H1 (cell line): Measurements from ENCODE around the gene FOXN3. TPM values are rescaled to one million over a fixed set of nuclear protein-coding genes. Genes with fewer than 3 reads are reported as not detected.

Experiments
- CTCF ChIA-PET: fragments of 300-600 bp; sonication (Branson Sonifier 250); formaldehyde crosslinking; loops from one replicate; lab custom pipeline; 2021; ENCODE audit not compliant: partially characterized antibody; lab: Charles Lee
- POLR2A ChIA-PET: fragments of 300-600 bp; sonication (Branson Sonifier 250); formaldehyde crosslinking; loops from one replicate; lab custom pipeline; 2021; ENCODE audit warnings: inconsistent platforms; ENCODE audit not compliant: partially characterized antibody; lab: Charles Lee
- DNase-seq, 2 experiments: peaks; one replicate each; pipeline versions ENCODE4 v3.0.0 to v3.0.0-alpha.2; 2010 to 2022; ENCODE audit warnings: low spot score in 2 of 2, low read depth in 1 of 2, mixed read lengths in 1 of 2
- FAIRE-seq: peaks from 2 replicates; lab custom pipeline; 2011; peaks lifted over from hg19 to GRCh38; lab: Jason Lieb, UNC
- H2AFZ ChIP-seq: 2 replicates; pipeline ENCODE4 v1.8.1; 2012; ENCODE audit warnings: low read length, inconsistent platforms
- H2AK5ac ChIP-seq: 2 replicates; pipeline ENCODE4 v1.6.1; 2013; ENCODE audit warnings: low read depth, low read length
- H2BK120ac ChIP-seq: replicated peaks from 2 replicates; pipeline ENCODE3; 2013; ENCODE audit warnings: low read depth, low read length, inconsistent platforms
- H2BK12ac ChIP-seq: 2 replicates; pipeline ENCODE4 v1.6.1; 2013; ENCODE audit warnings: low read depth, low read length
- H2BK15ac ChIP-seq: 2 replicates; pipeline ENCODE4 v1.6.1; 2013; ENCODE audit warnings: low read length
- H2BK20ac ChIP-seq: 2 replicates; pipeline ENCODE4 v1.6.1; 2013; ENCODE audit warnings: low read length
- H2BK5ac ChIP-seq: 2 replicates; pipeline ENCODE4 v1.6.1; 2013; ENCODE audit warnings: low read depth, low read length
- H3K14ac ChIP-seq: 2 replicates; pipeline ENCODE4 v1.6.1; 2013; ENCODE audit warnings: inconsistent platforms; ENCODE audit not compliant: insufficient read length
- H3K18ac ChIP-seq: 2 replicates; pipeline ENCODE4 v1.6.1; 2013; ENCODE audit warnings: low read length; ENCODE audit errors: extremely low read depth
- H3K23ac ChIP-seq: 2 replicates; pipeline ENCODE4 v1.6.1; 2013; ENCODE audit warnings: inconsistent platforms; ENCODE audit not compliant: insufficient read length
- H3K23me2 ChIP-seq: 2 replicates; pipeline ENCODE4 v1.6.1; 2013; ENCODE audit warnings: low read depth, low read length
- H3K27ac ChIP-seq: 2 replicates; pipeline ENCODE4 v1.6.1; 2011; ENCODE audit warnings: low read depth, low read length, inconsistent platforms
- H3K27me3 ChIP-seq, 4 experiments: replicated peaks in 1 of 4; 1 replicate in 1 of 4; 2 replicates in 3 of 4; pipeline versions ENCODE4 v1.6.1 to v1.8.1; 2011 to 2013; ENCODE audit warnings: low read length in 3 of 4, mild to moderate bottlenecking in 3 of 4, inconsistent platforms in 2 of 4, mixed read lengths in 2 of 4, moderate library complexity in 1 of 4; ENCODE audit not compliant: control insufficient read depth in 3 of 4, insufficient read depth in 3 of 4; ENCODE audit errors: extremely low read depth in 1 of 4
- H3K36me3 ChIP-seq, 4 experiments: 2 replicates each; pipeline versions ENCODE4 v1.6.1 to v1.8.1; 2011 to 2013; ENCODE audit warnings: mild to moderate bottlenecking in 4 of 4, low read length in 3 of 4, moderate library complexity in 2 of 4, control low read depth in 1 of 4, inconsistent platforms in 1 of 4; ENCODE audit not compliant: insufficient read depth in 4 of 4, control insufficient read depth in 2 of 4
- H3K4ac ChIP-seq: replicated peaks from 2 replicates; pipeline ENCODE3; 2013; ENCODE audit warnings: low read length, low read depth, mixed read lengths, inconsistent platforms; ENCODE audit not compliant: insufficient read length
- H3K4me1 ChIP-seq, 4 experiments: replicated peaks in 1 of 4; 1 replicate in 1 of 4; 2 replicates in 3 of 4; pipeline versions ENCODE4 v1.6.1 to v1.8.1; 2011 to 2013; ENCODE audit warnings: low read length in 3 of 4, inconsistent platforms in 2 of 4, mixed read lengths in 1 of 4; ENCODE audit not compliant: insufficient read depth in 4 of 4, control insufficient read depth in 3 of 4
- H3K4me2 ChIP-seq, 2 experiments: 2 replicates each; pipeline versions ENCODE4 v1.6.1 to v1.8.1; 2011 to 2013; ENCODE audit warnings: low read depth in 2 of 2, low read length in 2 of 2, control low read depth in 1 of 2, inconsistent platforms in 1 of 2, mild to moderate bottlenecking in 1 of 2; ENCODE audit not compliant: insufficient read depth in 1 of 2
- H3K4me3 ChIP-seq, 4 experiments: fragments of 200-600, 300-600 bp in 1 of 4; sonication (generic), shearing (Covaris generic), sonication (Bioruptor Twin) in 1 of 4; 2 replicates each; pipeline versions ENCODE4 v1.5.1 to v1.8.1; 2011 to 2016; ENCODE audit warnings: low read length in 4 of 4, low read depth in 3 of 4, control low read depth in 2 of 4, inconsistent platforms in 2 of 4, mild to moderate bottlenecking in 2 of 4, mixed read lengths in 1 of 4, moderate library complexity in 1 of 4; ENCODE audit not compliant: insufficient read depth in 2 of 4; ENCODE audit errors: extremely low read depth in 1 of 4
- H3K56ac ChIP-seq: replicated peaks from 2 replicates; pipeline ENCODE3; 2013; ENCODE audit warnings: low read depth, mild to moderate bottlenecking, mixed read lengths, low read length, inconsistent platforms; ENCODE audit not compliant: insufficient read length
- H3K79me1 ChIP-seq: 2 replicates; pipeline ENCODE4 v1.6.1; 2013; ENCODE audit warnings: low read depth, low read length, control low read depth
- H3K79me2 ChIP-seq, 2 experiments: 2 replicates each; pipeline versions ENCODE4 v1.6.1 to v1.8.1; 2012 to 2013; ENCODE audit warnings: low read length in 2 of 2, mild to moderate bottlenecking in 2 of 2, inconsistent platforms in 1 of 2; ENCODE audit not compliant: insufficient read depth in 2 of 2, control insufficient read depth in 1 of 2
- H3K9ac ChIP-seq, 4 experiments: replicated peaks in 1 of 4; 1 replicate in 1 of 4; 2 replicates in 3 of 4; pipeline versions ENCODE4 v1.6.1 to v1.8.1; 2011 to 2013; ENCODE audit warnings: low read depth in 3 of 4, low read length in 3 of 4, control low read depth in 2 of 4, mild to moderate bottlenecking in 2 of 4, moderate library complexity in 2 of 4, inconsistent platforms in 1 of 4; ENCODE audit errors: extremely low read depth in 1 of 4
- H3K9me3 ChIP-seq, 2 experiments: 2 replicates each; pipeline versions ENCODE4 v1.6.1 to v1.8.1; 2012 to 2013; ENCODE audit warnings: mild to moderate bottlenecking in 2 of 2, moderate library complexity in 2 of 2, control low read depth in 1 of 2, inconsistent platforms in 1 of 2, low read depth in 1 of 2, low read length in 1 of 2, mixed read lengths in 1 of 2; ENCODE audit not compliant: insufficient read depth in 2 of 2
- H4K20me1 ChIP-seq, 2 experiments: replicated peaks in 1 of 2; 2 replicates each; pipeline versions ENCODE3 to v1.8.1; 2011 to 2013; ENCODE audit warnings: inconsistent platforms in 2 of 2, low read length in 2 of 2, mild to moderate bottlenecking in 1 of 2; ENCODE audit not compliant: insufficient read depth in 2 of 2, control insufficient read depth in 1 of 2
- H4K5ac ChIP-seq: 2 replicates; pipeline ENCODE4 v1.6.1; 2013; ENCODE audit warnings: low read length, low read depth, mixed read lengths, inconsistent platforms; ENCODE audit not compliant: insufficient read length
- H4K8ac ChIP-seq: 2 replicates; pipeline ENCODE4 v1.8.0; 2013; ENCODE audit warnings: mild to moderate bottlenecking, moderate library complexity, low read length, inconsistent platforms; ENCODE audit not compliant: insufficient read depth; ENCODE audit errors: extremely low read depth
- H4K91ac ChIP-seq: replicated peaks from 2 replicates; pipeline ENCODE3; 2013; ENCODE audit warnings: low read length, mixed read lengths, inconsistent platforms; ENCODE audit not compliant: insufficient read length
- TBP ChIP-seq: IDR thresholded peaks from 2 replicates; pipeline ENCODE4 v1.6.1; 2011; ENCODE audit warnings: low read depth, low read length, improper control_type of control experiment
- WGBS, 2 experiments: shearing (Covaris generic) in 1 of 2; methylation state at CpG; one replicate each; pipeline versions ENCODE4 v1.1.6 to v1.1.7; 2013 to 2015; ENCODE audit warnings: low lambda C conversion rate in 2 of 2, mixed read lengths in 2 of 2, inconsistent platforms in 1 of 2, low coverage in 1 of 2, missing lambda C conversion rate in 1 of 2; ENCODE audit not compliant: insufficient replicate concordance in 2 of 2, insufficient coverage in 1 of 2, insufficient read length in 1 of 2; ENCODE audit errors: extremely low coverage in 1 of 2, missing lambda C conversion rate in 1 of 2; 5-methylcytosine and 5-hydroxymethylcytosine counted together
- polyA plus RNA-seq, 7 experiments: library from polyadenylated mRNA; depleted of rRNA in 3 of 7; stranded (reverse) in 5 of 7; unstranded in 2 of 7; fragments of >200 nt in 5 of 7; fragments of 200-250 nt in 2 of 7; gene quantifications; 1 replicate in 5 of 7; 2 replicates in 1 of 7; 4 replicates in 1 of 7; pipeline versions ENCODE4 v1.2.1 to v1.2.3, GENCODE V29; 2011 to 2013; ENCODE audit warnings: missing spikeins in 2 of 7, mixed read lengths in 2 of 7
- total RNA-seq: library from RNA; stranded (reverse); fragmentation: NEBNext Ultra II Directional; extraction: Animal tissue kit (Norgen Biotek cat#: 25700); gene quantifications from 2 replicates; pipeline ENCODE4 v1.2.1, GENCODE V29; 2021

FOXN3 gene
- total and polyA plus RNA-seq, 2 of the 8 experiments (the other 6 are each of a cell fraction or from before 2014, with no cell fraction given), result 52.6 to 178 TPM

DNA sequence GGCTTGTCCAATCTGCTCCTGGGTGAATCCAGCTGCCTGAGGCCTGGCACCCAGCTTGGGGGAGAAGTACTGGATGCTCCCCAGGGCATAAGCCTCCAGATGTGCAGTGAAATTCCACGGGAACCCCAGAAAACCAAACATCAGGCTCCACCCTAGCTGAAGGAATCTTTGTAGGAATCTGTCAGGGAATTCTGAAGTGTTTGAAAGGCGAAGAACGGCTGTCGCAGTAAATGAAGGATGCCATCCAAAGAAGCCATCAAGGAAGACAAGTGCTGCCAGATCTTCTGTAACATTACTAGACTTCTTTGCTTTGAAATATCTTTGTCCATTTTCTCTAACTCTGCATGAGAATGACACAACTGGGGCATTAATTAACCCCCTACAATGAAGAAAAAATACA is 219.4 kb downstream of the FOXN3 start:
- H3K79me2 ChIP-seq, result peaks cover 0 to 61% of the 10 kb centered on the region in 2 experiments; a peak in 2 of 4 replicates
- H3K27ac ChIP-seq, result no peak overlapping the region
- H2AFZ ChIP-seq, result no peak overlapping the region
- peaks cover 4% of the 10 kb centered on the region in 2 experiments for H4K20me1 ChIP-seq
- WGBS, 2 experiments, result 94% methylated on average over 4 of the region's 4 CpGs; no CpG with 5 or more reads in 1 of the 2 experiments
- H2BK5ac ChIP-seq, result no peak overlapping the region
- no peak overlapping the region for H4K8ac ChIP-seq
- H3K36me3 ChIP-seq, result peaks cover 0 to 4% (median 0%) of the 10 kb centered on the region in 4 experiments; a peak in 4 of 8 replicates
- no peak overlapping the region for H2BK12ac ChIP-seq
- H3K79me1 ChIP-seq, result 0 out of 2 replicates have a peak, but pooled peaks cover 2% of the 10 kb centered on the region
- H3K27me3 ChIP-seq, result no peaks in the 10 kb centered on the region
- no peak overlapping the region for H3K4me3 ChIP-seq
- no peak overlapping the region for H3K23ac ChIP-seq
- H4K5ac ChIP-seq, result no peak overlapping the region
- no peak overlapping the region for H3K9ac ChIP-seq
- CTCF ChIA-PET, result interaction anchor here (2.3 kb wide), 1 partner anchor 20 kb away, joined by 9 read pairs; no protein-coding TSS in a partner anchor
- H3K23me2 ChIP-seq, result no peaks in the 10 kb centered on the region
- H3K9me3 ChIP-seq, result 0 out of 4 replicates have a peak, but pooled peaks cover 0 to 2% of the 10 kb centered on the region in 2 experiments
- H3K14ac ChIP-seq, result no peak overlapping the region
- H2BK120ac ChIP-seq, result no peak overlapping the region
- H2BK20ac ChIP-seq, result no peak overlapping the region
- H3K4me2 ChIP-seq, result no peak overlapping the region
- H2BK15ac ChIP-seq, result no peak overlapping the region
- FAIRE-seq (no peak), DNase-seq (no peak)
- H2AK5ac ChIP-seq, result no peak overlapping the region
- H3K18ac ChIP-seq, result no peak overlapping the region
- TF ChIP-seq TBP, result no peak
- POLR2A ChIA-PET, result no interaction called here
- H3K4me1 ChIP-seq, result peaks cover 0 to 3% (median under 1%) of the 10 kb centered on the region in 4 experiments; a peak in 3 of 7 replicates
- no peak overlapping the region for H3K56ac ChIP-seq
- no peak overlapping the region for H3K4ac ChIP-seq
- H4K91ac ChIP-seq, result no peak overlapping the region
